M059J (cell line): Measurements from ENCODE around the gene DZANK1. TPM values are rescaled to one million over a fixed set of nuclear protein-coding genes. Genes with fewer than 3 reads are reported as not detected.
A peak's percentile ranks its signal among the peaks of the same experiment; 100 is the strongest.
"Not testable (repeated sequence)": the region's sequence is repeated elsewhere in the genome, so short reads cannot be mapped to it uniquely, and the experiment has no call there.

ENCODE experiments used
- DNase-seq: peaks from one replicate; pipeline ENCODE4 v3.0.0-alpha.2; 2012; ENCODE audit warnings: low read depth
- total RNA-seq: library from RNA; depleted of rRNA; stranded (reverse); fragments of >200 nt; shearing (Covaris generic); gene quantifications from 2 replicates; pipeline ENCODE4 v1.2.3, GENCODE V29; 2014; rRNA removed

The DZANK1 gene
- total RNA-seq, 1 experiment from 2014 or later = 1.7 TPM

- DNase-seq = no peak
These were observed 88.8 kb downstream of the DZANK1 start for GRCh38 chr20:18377896-18378481.

GRCh38 chr20:18375551-18375950 is 91.3 kb downstream of the DZANK1 start:
- not testable (repeated sequence) for DNase-seq

- no peak for DNase-seq
These were observed 94.5 kb downstream of the DZANK1 start for GRCh38 chr20:18372296-18372695.

GRCh38 chr20:18364768-18365167 is 102.1 kb downstream of the DZANK1 start:
- no peak for DNase-seq

GRCh38 chr20:18363708-18364107 is 103.1 kb downstream of the DZANK1 start:
- DNase-seq = no peak

- no peak for DNase-seq
These were observed 103.9 kb downstream of the DZANK1 start for GRCh38 chr20:18362916-18363315.

GRCh38 chr20:18361678-18362077 is 105.2 kb downstream of the DZANK1 start:
- no peak for DNase-seq

- peak; percentile 24 for DNase-seq
These were observed 106.2 kb downstream of the DZANK1 start for GRCh38 chr20:18360635-18361034.

GRCh38 chr20:18359854-18360253 is 107.0 kb downstream of the DZANK1 start:
- no peak for DNase-seq

- not testable (repeated sequence) for DNase-seq
These were observed 117.1 kb downstream of the DZANK1 start for GRCh38 chr20:18349749-18350148.

Other genes starting within 250 kb of the DZANK1 start
- 23.8 and 31.5 TPM in 2 replicates for gene ZNF133, start 178.5 kb downstream of the DZANK1 start, total RNA-seq
- gene POLR3F, start 360 bp upstream of the DZANK1 start, total RNA-seq = 17.7 and 28.2 TPM in 2 replicates
- gene RBBP9, start 30.2 kb upstream of the DZANK1 start, total RNA-seq = 28.8 and 50.4 TPM in 2 replicates
- gene SEC23B, start 40.9 kb upstream of the DZANK1 start, total RNA-seq = 108 and 129 TPM in 2 replicates
- 222 and 278 TPM in 2 replicates for gene SMIM26, start 100.4 kb upstream of the DZANK1 start, total RNA-seq
- gene DTD1, start 121.0 kb upstream of the DZANK1 start, total RNA-seq = 94.2 and 102 TPM in 2 replicates